ENCODE measurements around the gene PRPS2. TPM values are rescaled to one million over a fixed set of nuclear protein-coding genes. Genes with fewer than 3 reads are reported as not detected.
A peak's percentile ranks its signal among the peaks of the same experiment; 100 is the strongest.

The PRPS2 gene
- polyA plus RNA-seq (2011; rRNA removed) = 20.0 and 20.5 TPM in 2 replicates
- polyA minus RNA-seq (2011; rRNA and poly(A)+ RNA removed) = 16.9 and 27.6 TPM in 2 replicates

DNA sequence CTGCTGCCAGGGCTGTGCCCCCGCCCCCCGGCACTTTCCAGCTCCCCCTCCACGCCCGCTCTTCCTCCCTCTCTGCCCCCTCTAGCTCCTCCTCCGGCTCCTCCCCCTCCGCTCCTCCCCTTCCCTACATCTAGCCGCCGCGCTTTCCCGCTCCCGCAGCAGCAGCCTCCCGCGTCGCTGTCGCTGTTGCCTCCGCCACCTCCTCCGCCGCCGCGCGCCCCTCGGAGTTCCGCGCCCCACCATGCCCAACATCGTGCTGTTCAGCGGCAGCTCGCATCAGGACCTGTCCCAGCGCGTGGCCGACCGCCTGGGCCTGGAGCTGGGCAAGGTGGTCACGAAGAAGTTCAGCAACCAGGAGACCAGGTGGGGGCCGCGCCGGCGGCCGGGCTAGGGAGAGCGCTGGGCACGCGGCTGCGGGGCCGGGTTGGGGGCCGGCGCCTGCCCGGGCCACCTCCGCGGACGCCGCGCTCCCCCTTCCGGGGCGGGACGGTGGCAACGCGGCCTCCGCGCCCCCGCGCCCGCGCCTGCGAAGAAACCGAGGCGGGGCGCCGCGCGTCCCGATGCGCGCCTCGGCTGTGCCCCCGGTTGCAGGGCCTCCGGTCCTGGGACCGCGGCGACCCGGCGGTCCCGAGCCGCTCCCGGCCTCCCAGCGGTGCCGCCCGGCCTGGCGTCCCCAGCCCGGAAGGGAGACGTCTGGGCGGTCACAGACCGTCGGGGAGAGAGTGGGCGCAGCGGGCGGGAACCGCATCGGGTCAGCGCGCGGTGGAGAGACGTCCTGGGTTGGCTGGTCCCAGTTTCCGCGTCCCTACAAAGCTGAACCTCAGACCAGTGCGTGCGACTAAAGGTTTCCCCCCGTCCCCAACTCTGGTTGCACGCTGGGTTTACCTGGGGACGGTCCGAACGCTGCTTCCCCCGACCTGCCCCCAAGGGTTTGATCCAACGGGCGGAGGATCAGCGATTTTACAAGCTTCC lies at the start of gene PRPS2:
Gene PRPS2, plus strand, starts transcription at position 156 of the 972 bp plus-strand sequence. Its CDS starts 86 bp downstream, at position 242.
- H3K27me3 ChIP-seq (ENCODE audit: control insufficient read depth, insufficient read depth, low read length) = 0 out of 2 replicates have a peak, but pooled peaks cover 2% of the 10 kb centered on the region
- POLR2A ChIA-PET = no interaction called here
- no peaks in the 10 kb centered on the region for H3K36me3 ChIP-seq (ENCODE audit: control insufficient read depth, insufficient read depth, low read length)
- H3K4me3 ChIP-seq (ENCODE audit: low read depth, low read length) = peak within 1 kb of the TSS; percentile 75
- no peak for TF ChIP-seq CTCF (IDR thresholded peaks at IDR 0.05; ENCODE audit: insufficient read depth, low read depth, low read length)
- CTCF ChIA-PET = interaction anchor here (0.8 to 1.6 kb wide), 2 partner anchors 20 to 22 kb away, joined by 3 to 6 read pairs; no protein-coding TSS in a partner anchor
- DNase-seq (ENCODE audit: low read depth) = no peak

GRCh38 chrX:12741416-12741815 lies 49.8 kb upstream of the PRPS2 start:
- CTCF ChIA-PET = no interaction called here
- POLR2A ChIA-PET = no interaction called here
- Histone ChIP-seq H3K27me3 (ENCODE audit: control insufficient read depth, insufficient read depth, low read length) (no peaks in the 10 kb centered on the region), H3K4me3 (ENCODE audit: low read depth, low read length) (no peak overlapping the region), H3K36me3 (ENCODE audit: control insufficient read depth, insufficient read depth, low read length) (no peaks in the 10 kb centered on the region)
- DNase-seq (ENCODE audit: low read depth) = no peak
- no peak for TF ChIP-seq CTCF (IDR thresholded peaks at IDR 0.05; ENCODE audit: insufficient read depth, low read depth, low read length)

GRCh38 chrX:12747433-12747832 lies 43.8 kb upstream of the PRPS2 start:
- DNase-seq (ENCODE audit: low read depth) = no peak
- H3K27me3 ChIP-seq (ENCODE audit: control insufficient read depth, insufficient read depth, low read length) = no peaks in the 10 kb centered on the region
- H3K36me3 ChIP-seq (ENCODE audit: control insufficient read depth, insufficient read depth, low read length) = no peaks in the 10 kb centered on the region
- no peak overlapping the region for H3K4me3 ChIP-seq (ENCODE audit: low read depth, low read length)
- CTCF ChIA-PET = no interaction called here
- no peak for TF ChIP-seq CTCF (IDR thresholded peaks at IDR 0.05; ENCODE audit: insufficient read depth, low read depth, low read length)
- POLR2A ChIA-PET = no interaction called here

GRCh38 chrX:12751887-12752286 lies 39.3 kb upstream of the PRPS2 start:
- DNase-seq (ENCODE audit: low read depth) = no peak
- ChIA-PET POLR2A (no interaction called here), CTCF (interaction anchor here (1.1 to 1.7 kb wide), 2 partner anchors 13 to 19 kb away, joined by 4 to 7 read pairs; no protein-coding TSS in a partner anchor)
- no peak for TF ChIP-seq CTCF (IDR thresholded peaks at IDR 0.05; ENCODE audit: insufficient read depth, low read depth, low read length)
- H3K36me3 ChIP-seq (ENCODE audit: control insufficient read depth, insufficient read depth, low read length) = no peaks in the 10 kb centered on the region
- H3K4me3 ChIP-seq (ENCODE audit: low read depth, low read length) = no peak overlapping the region
- no peaks in the 10 kb centered on the region for H3K27me3 ChIP-seq (ENCODE audit: control insufficient read depth, insufficient read depth, low read length)

GRCh38 chrX:12753366-12753765 lies 37.8 kb upstream of the PRPS2 start:
- POLR2A ChIA-PET = no interaction called here

More at GRCh38 chrX:12753366-12753765, 37.8 kb upstream of the PRPS2 start:
- H3K36me3 ChIP-seq (ENCODE audit: control insufficient read depth, insufficient read depth, low read length) = no peaks in the 10 kb centered on the region
- no peak for TF ChIP-seq CTCF (IDR thresholded peaks at IDR 0.05; ENCODE audit: insufficient read depth, low read depth, low read length)
- H3K4me3 ChIP-seq (ENCODE audit: low read depth, low read length) = no peak overlapping the region
- H3K27me3 ChIP-seq (ENCODE audit: control insufficient read depth, insufficient read depth, low read length) = no peaks in the 10 kb centered on the region
- CTCF ChIA-PET = no interaction called here
- no peak for DNase-seq (ENCODE audit: low read depth)
